EL (cell line): ENCODE measurements around the gene CLASP1.
"Not testable (repeated sequence)": the region's sequence is repeated elsewhere in the genome, so short reads cannot be mapped to it uniquely, and the experiment has no call there.

Experiments used
- DNase-seq: peaks from one replicate; pipeline ENCODE4 v3.0.0-alpha.2; 2016

CLASP1 gene

GRCh38 chr2:121611730-121612705, 37.2 kb downstream of the CLASP1 start:
- DNase-seq, result no peak

DNA sequence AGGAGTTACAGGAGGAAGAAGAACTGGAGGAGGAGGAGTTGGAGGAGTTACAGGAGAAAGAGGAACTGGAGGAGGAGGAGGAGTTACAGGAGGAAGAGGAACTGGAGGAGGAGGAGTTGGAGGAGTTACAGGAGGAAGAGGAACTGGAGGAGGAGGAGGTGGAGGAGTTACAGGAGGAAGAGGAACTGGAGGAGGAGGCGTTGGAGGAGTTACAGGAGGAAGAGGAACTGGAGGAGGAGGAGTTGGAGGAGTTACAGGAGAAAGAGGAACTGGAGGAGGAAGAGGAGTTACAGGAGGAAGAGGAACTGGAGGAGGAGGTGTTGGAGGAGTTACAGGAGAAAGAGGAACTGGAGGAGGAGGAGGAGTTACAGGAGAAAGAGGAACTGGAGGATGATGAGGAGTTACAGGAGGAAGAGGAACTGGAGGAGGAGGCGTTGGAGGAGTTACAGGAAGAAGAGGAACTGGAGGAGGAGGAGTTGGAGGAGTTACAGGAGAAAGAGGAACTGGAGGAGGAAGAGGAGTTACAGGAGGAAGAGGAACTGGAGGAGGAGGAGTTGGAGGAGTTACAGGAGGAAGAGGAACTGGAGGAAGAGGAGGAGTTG, 38.1 kb downstream of the CLASP1 start:
- not testable (repeated sequence) for DNase-seq

DNA sequence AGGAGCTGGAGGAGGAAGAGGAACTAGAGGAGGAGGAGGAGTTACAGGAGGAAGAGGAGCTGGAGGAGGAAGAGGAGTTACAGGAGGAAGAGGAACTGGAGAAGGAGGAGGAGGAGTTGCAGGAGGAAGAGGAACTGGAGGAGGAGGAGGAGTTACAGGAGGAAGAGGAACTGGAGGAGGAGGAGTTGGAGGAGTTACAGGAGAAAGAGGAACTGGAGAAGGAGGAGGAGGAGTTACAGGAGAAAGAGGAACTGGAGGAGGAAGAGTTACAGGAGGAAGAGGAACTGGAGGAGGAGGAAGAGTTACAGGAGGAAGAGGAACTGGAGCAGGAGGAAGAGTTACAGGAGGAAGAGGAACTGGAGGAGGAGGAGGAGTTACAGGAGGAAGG, 38.8 kb downstream of the CLASP1 start:
- not testable (repeated sequence) for DNase-seq

DNA sequence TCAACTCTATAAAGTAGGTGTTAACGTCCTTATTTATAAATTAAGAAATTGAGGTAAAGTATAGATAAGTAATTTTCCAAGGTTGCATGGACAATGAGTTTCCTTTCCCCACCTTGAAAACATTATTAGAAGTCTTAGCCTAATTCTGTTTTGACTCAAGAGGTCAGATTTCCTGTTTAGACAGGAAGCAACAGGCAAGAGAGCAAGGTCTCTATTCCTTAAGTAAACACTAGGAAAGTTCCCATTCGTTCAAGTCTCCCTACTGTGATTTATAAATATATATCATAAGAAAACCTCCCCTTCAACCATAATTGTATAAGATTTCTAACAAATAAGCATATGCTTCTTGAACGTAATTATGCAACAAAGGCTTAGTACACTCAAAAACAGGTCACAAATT, 40.3 kb downstream of the CLASP1 start:
- DNase-seq, result no peak

- no peak for DNase-seq
These were observed 40.9 kb downstream of the CLASP1 start for GRCh38 chr2:121608367-121608766.

- DNase-seq, result no peak
These were observed 43.2 kb downstream of the CLASP1 start for GRCh38 chr2:121605820-121606733.

DNA sequence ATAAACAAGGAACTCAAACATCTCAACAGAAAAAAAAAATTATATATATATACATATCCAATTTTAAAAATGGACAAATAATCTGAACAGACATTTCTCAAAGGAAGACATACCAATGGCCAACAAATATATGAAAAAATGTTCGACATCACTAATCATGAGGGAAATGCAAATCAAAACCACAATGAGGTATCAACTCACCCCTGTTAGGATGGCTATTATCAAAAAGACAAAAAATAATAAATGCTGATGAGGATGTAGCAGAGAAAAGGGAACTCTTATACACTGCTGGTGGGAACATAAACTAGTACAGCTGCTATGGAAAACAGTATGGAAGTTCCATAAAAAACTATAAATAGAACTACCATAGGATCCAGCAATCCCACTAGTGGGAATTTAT, 46.1 kb downstream of the CLASP1 start:
- DNase-seq, result no peak

DNA sequence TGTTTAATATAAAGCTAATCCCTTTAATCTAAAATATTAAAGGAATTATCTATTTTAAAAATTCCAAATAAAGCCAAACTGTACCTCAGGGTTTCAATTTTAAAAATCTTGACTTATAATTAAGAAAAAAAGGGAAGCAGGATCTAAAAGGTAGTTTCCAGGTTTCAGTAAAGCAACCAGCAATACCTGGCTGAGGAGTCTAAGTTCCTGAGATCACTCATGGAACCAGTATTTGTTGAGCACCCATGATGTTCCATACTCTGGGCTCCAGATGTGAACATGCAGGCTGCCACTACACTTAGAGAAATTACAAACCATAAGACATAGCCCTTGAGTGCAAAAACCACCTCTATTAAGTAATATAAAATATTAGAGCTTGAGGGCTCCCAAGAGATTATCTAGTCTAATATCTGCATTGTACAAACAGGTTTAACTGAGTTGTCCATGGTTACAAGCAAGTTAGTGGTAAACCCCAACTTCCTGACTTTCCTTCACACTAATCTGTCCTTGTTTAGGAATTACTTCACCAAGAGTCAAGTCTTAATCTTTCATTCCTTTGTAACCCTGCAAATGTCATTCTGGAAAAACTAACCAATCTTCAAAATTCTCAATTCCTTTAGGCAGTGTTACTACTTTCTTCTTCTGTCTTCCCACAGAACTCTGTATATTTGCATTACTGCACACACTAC, 49.2 kb downstream of the CLASP1 start:
- DNase-seq, result no peak

GRCh38 chr2:121598087-121598486, 51.2 kb downstream of the CLASP1 start:
- no peak for DNase-seq

DNA sequence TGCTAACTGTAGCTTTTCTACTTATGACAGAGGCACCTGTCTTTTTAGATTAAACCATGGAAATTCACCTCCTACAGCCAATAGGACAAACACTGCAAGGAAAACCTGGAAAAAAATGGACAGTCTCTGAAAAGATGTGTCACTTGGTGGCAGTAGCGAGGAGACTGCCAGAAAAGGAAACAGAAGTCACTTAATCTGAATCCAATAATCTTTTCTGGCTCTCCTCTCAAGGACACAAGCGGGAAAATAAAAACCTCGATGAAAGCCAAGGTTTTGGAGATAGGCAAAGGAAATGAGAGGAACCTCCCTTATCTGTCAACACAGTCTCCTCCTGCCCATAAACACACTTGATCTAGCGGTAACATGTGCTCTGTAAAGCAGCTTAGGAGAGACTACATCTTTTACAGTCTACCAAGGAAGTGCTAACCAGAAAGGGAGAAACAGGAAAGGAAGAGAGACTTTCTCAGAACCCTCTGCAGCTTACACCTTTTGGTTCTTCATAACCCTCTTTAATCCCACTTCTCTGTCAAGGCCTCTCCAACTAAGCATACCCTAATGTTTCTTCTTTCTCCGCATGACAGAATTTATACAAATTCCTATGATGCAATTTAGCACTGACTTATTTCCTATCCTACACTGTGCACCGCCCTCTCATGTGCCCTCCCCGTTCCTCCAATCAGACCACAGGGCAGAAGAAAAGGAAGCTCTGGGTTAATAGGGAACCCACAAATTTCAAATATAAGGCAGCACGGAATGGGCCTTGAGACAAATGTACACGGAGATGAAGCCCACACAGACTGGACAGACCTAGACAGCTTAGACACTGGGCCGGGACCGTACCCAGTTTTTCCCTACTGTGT, 52.8 kb downstream of the CLASP1 start:
- peak; percentile 73 for DNase-seq

DNA sequence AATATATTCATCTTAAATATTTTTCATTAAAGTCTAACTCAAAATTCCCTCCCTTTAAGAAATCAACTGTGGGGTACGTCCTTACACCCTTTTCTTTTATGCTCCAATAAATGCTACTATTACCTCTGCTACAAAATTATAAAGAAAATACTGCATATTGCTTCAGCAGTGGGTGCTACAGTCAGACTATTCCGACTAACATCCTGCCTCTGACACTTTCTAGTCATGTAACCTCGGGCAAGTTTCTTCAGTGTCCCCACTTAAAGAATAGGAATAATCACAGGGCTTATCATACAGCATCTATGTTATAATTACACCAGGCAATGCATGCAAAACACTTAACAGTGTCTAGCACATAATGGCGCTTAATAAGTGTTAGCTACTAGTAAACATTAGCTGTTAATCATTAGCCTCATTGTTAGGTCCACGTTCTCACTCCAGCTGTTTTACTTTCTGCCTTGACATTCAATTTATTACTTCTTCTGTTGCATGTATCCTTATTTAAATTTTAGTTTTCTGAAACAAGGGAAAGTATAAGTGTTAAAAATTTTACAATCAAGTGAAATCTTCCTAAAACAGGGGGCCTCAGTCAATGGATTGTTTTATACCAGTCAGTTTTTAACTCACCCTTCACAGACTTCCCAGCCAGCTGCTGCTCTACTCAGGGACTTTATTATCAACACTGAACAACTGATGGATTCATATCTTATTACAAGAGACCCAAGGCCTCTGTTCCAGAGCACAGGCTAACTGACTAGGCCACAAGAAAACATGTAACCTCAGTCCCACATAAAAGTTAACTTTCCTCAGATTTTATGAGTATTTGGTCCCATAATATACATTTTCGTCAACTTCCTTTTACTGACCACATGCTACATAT, 54.0 kb downstream of the CLASP1 start:
- no peak for DNase-seq

- DNase-seq, result no peak
These were observed 58.1 kb downstream of the CLASP1 start for GRCh38 chr2:121591199-121591598.

- DNase-seq, result no peak
These were observed 60.9 kb downstream of the CLASP1 start for GRCh38 chr2:121588357-121588756.

DNA sequence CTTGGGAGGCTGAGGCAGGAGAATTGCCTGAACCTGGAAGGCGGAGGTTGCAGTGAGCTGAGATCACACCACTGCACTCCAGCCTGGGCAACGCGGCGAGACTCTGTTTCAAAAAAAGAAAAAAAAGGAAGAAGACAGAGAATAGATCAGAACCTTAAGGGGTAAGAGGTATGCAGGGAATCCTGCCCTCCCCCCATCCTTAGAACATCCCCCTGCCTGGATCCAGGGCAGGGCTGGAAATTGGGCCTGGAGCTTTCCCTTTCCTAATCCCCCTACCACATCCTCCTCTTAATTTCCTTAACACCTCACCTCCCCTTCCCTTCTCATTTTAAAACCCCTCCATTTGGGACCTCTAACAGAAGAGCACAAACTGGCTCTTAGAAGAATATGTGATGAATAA, 62.1 kb downstream of the CLASP1 start:
- DNase-seq, result no peak

DNA sequence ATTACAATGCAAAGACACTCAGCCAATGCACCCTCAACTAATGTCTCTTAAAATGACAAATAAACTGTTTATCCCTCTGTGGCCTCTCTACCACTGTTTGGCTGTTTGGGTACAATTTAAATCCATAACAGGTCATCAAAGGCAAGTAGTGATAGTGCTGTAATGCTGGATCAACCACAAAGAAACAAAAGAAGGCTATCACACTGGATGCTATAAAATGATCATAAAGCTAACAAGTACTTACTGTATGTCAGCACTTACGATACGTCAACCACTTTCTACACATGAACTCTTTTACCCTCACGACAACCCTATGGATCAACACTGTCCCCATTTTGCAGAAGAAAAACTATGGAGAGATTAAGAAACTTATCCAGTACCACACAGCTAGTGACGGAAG, 64.5 kb downstream of the CLASP1 start:
- DNase-seq, result no peak

DNA sequence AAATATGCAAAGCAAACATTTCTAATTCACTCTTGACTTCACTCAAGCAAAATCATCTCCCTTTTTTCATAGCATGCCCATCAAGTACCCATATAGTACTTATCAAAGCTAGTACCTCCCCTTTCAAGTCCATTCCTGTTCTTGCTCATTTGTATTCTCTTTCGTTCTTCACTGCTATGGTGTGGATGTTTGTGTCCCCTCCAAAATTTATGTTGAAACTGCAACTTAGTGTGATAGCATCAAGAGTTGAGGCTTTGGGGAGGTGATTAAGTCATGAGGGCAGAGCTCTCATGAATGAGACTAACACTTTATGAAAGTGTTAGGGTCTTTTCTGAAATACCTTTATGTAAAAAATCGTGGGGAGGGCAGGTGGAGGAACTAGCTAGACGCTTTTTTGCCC, 65.7 kb downstream of the CLASP1 start:
- no peak for DNase-seq

DNA sequence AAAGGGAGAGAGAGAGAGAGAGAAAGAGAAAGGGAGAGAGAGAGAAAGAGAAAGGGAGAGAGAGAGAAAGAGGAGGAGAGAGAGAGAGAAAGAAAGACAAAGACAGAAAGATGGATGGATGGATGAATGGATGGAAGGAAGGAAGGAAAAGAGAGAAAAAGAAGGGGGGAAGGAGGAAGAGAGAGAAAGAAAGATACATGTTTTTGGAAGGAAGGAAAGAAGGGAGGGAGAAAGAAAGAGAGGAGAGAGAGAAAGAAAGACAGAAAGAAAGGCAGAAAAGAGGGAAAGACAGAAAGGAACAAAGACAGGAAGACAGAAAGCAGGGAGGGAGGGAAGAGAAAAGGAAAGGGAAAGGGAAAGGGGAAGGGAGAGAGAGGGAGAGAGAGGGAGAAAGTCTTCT, 67.0 kb downstream of the CLASP1 start:
- no peak for DNase-seq

- DNase-seq, result peak; percentile 55
These were observed 70.0 kb downstream of the CLASP1 start for GRCh38 chr2:121579309-121579708.

GRCh38 chr2:121577381-121577780, 71.9 kb downstream of the CLASP1 start:
- DNase-seq, result no peak

GRCh38 chr2:121576263-121576662, 73.0 kb downstream of the CLASP1 start:
- no peak for DNase-seq

DNA sequence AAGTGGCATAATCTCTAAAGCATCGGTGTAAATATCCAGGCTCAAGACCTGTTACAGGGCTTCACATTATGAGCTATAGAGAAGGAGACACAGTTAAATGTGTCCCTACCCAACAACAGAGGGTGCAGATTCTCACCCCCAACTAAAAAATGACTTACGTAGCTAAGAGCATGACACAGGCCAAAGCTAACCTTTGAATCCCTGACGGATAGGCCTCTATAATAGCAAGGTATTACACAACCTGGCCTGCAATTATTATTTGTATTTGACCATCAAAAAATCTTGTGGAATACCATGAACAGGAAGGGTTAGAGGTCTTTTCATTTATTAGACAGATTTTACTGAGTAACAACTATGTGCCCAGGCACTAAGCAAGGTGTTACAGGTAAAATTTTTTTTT, 73.5 kb downstream of the CLASP1 start:
- DNase-seq, result no peak
